GM12878 (cell line): ENCODE measurements around the gene POLD1. TPM values are rescaled to one million over a fixed set of nuclear protein-coding genes. Genes with fewer than 3 reads are reported as not detected.

Experiments used
- ATAC-seq: fragments of 200-7000 bp; cut with Tn5 transposase; 3 replicates; pipeline ENCODE4 v1.9.1; 2020; ENCODE audit warnings: mild to moderate bottlenecking, moderate library complexity
- BruUV-seq: library from RNA; stranded (reverse); fragments of 400-500 nt; replicated peaks from 2 replicates; lab custom pipeline; 2021; lab: Mats Ljungman, UMichigan
- CTCF ChIA-PET: fragments of 300-600 bp; sonication (Branson Sonifier 250); formaldehyde crosslinking; extraction: SDS; loops from one replicate; lab custom pipeline; 2021; ENCODE audit warnings: inconsistent platforms; lab: Yijun Ruan, JAX
- POLR2A ChIA-PET: fragments of 350-600 bp; formaldehyde crosslinking; extraction: SDS; loops from one replicate; lab custom pipeline; 2021; ENCODE audit warnings: inconsistent platforms; lab: Charles Lee
- RAD21 ChIA-PET: fragments of 300-600 bp; sonication (Branson Sonifier 250); formaldehyde crosslinking; loops from one replicate; lab custom pipeline; 2023; ENCODE audit warnings: antibody characterized with exemption; ENCODE audit not compliant: unreplicated experiment; lab: Charles Lee
- SMC1A ChIA-PET: fragments of 300-600 bp; sonication (Branson Sonifier 250); formaldehyde crosslinking; loops from one replicate; lab custom pipeline; 2023; ENCODE audit not compliant: unreplicated experiment, uncharacterized antibody; lab: Charles Lee
- DNase-seq: peaks from one replicate; pipeline ENCODE4 v3.0.0-alpha.2; 2011; ENCODE audit warnings: low read depth, low spot score
- FAIRE-seq: peaks from 3 replicates; lab custom pipeline; 2011; peaks lifted over from hg19 to GRCh38; lab: Jason Lieb, UNC
- H2AFZ ChIP-seq: 2 replicates; pipeline ENCODE4 v1.6.0; 2011; ENCODE audit warnings: low read depth, low read length, control low read depth; ENCODE audit not compliant: control insufficient read depth
- H3K27ac ChIP-seq: 2 replicates; pipeline ENCODE4 v1.5.1; 2011; ENCODE audit warnings: control low read depth; ENCODE audit not compliant: control insufficient read depth, insufficient read depth
- H3K27me3 ChIP-seq, 2 experiments: replicated peaks in 1 of 2; 2 replicates each; pipeline versions ENCODE4 v1.6.0 to v1.6.1; 2011; ENCODE audit warnings: low read length in 1 of 2; ENCODE audit not compliant: control insufficient read depth in 2 of 2, insufficient read depth in 2 of 2
- H3K36me3 ChIP-seq, 2 experiments: 2 replicates each; pipeline ENCODE4 v1.5.1; 2011; ENCODE audit warnings: low read length in 1 of 2; ENCODE audit not compliant: control insufficient read depth in 2 of 2, insufficient read depth in 2 of 2
- H3K4me1 ChIP-seq: 2 replicates; pipeline ENCODE4 v1.6.1; 2011; ENCODE audit warnings: mild to moderate bottlenecking, low read length, moderate library complexity, mixed read lengths; ENCODE audit not compliant: control insufficient read depth, insufficient read depth
- H3K4me2 ChIP-seq: 2 replicates; pipeline ENCODE4 v1.6.0; 2011; ENCODE audit warnings: control low read depth; ENCODE audit not compliant: control insufficient read depth, insufficient read depth
- H3K4me3 ChIP-seq: fragments of 200-600 bp; sonication (generic); 2 replicates; pipeline ENCODE4 v1.5.1; 2016
- H3K79me2 ChIP-seq: 2 replicates; pipeline ENCODE4 v1.6.0; 2011; ENCODE audit warnings: low read length; ENCODE audit not compliant: control insufficient read depth, insufficient read depth
- H3K9ac ChIP-seq: 2 replicates; pipeline ENCODE4 v1.8.0; 2011; ENCODE audit warnings: low read length, control low read depth, mixed read lengths; ENCODE audit not compliant: control insufficient read depth, insufficient read depth
- H3K9me3 ChIP-seq: replicated peaks from 3 replicates; pipeline ENCODE4 v1.5.1; 2011; ENCODE audit warnings: mild to moderate bottlenecking, low read length; ENCODE audit not compliant: control insufficient read depth, insufficient read depth
- H4K20me1 ChIP-seq: 2 replicates; pipeline ENCODE4 v1.6.0; 2011; ENCODE audit not compliant: control insufficient read depth, insufficient read depth
- CTCF ChIP-seq, 3 experiments: IDR thresholded peaks in 2 of 3; conservative IDR thresholded peaks in 1 of 3; 2 replicates each; pipeline ENCODE4 v1.5.1; 2011; ENCODE audit warnings: low read depth in 3 of 3, low read length in 3 of 3, mild to moderate bottlenecking in 3 of 3, control low read depth in 2 of 3, moderate library complexity in 2 of 3, inconsistent platforms in 1 of 3, mixed read lengths in 1 of 3; ENCODE audit not compliant: control insufficient read depth in 2 of 3, insufficient read depth in 1 of 3; ENCODE audit errors: extremely low read depth in 1 of 3
- E2F8 ChIP-seq: fragments of 450-650 bp; IDR thresholded peaks from 2 replicates; pipeline ENCODE4 v1.6.1; 2018; ENCODE audit warnings: mild to moderate bottlenecking, low read depth, moderate library complexity; ENCODE audit not compliant: partially characterized antibody
- ETV6 ChIP-seq, 2 experiments: fragments of 450-650 bp in 1 of 2; IDR thresholded peaks in 1 of 2; conservative IDR thresholded peaks in 1 of 2; 2 replicates each; pipeline ENCODE4 v1.6.1; 2014; ENCODE audit warnings: antibody characterized with exemption in 1 of 2, borderline replicate concordance in 1 of 2, low read depth in 1 of 2, mild to moderate bottlenecking in 1 of 2, moderate library complexity in 1 of 2
- NKRF ChIP-seq: fragments of 450-650 bp; conservative IDR thresholded peaks from 2 replicates; pipeline ENCODE4 v1.6.1; 2017; ENCODE audit warnings: mild to moderate bottlenecking, moderate library complexity
- WGBS: methylation state at CpG from one replicate; pipeline ENCODE4 v1.1.6; 2016; ENCODE audit warnings: low lambda C conversion rate; ENCODE audit not compliant: insufficient replicate concordance, insufficient coverage; ENCODE audit errors: missing lambda C conversion rate; 5-methylcytosine and 5-hydroxymethylcytosine counted together
- in situ Hi-C: fragments of 300-500 bp; cut with MboI; formaldehyde crosslinking; loops from 9 replicates; pipeline ENCODE4 v1.14.3; 2018; ENCODE audit warnings: mixed read lengths
- intact Hi-C: fragments of 100-400 bp; cut with micrococcal nuclease; formaldehyde crosslinking; loops from one replicate; pipeline ENCODE4 v1.14.2; 2022; ENCODE audit not compliant: unreplicated experiment
- polyA plus RNA-seq, 11 experiments: library from polyadenylated mRNA; depleted of rRNA in 4 of 11; unstranded in 6 of 11; stranded (reverse) in 5 of 11; fragments of >200 nt; fragmentation: Nextera tagmentation in 4 of 11; fragmentation: Illumina TruSeq in 1 of 11; extraction: Ambion mirVana in 4 of 11; extraction: Trizol in 1 of 11; gene quantifications; 1 replicate in 1 of 11; 2 replicates in 10 of 11; pipeline versions ENCODE4 v1.2.1 to v1.2.3, GENCODE V29; 2011 to 2016; ENCODE audit warnings: inconsistent platforms in 2 of 11, missing spikeins in 2 of 11, low read depth in 1 of 11
- total RNA-seq, 4 experiments: library from RNA; depleted of rRNA in 3 of 4; stranded (reverse); fragments of >200 nt in 3 of 4; fragmentation: Illumina TruSeq in 1 of 4; extraction: Trizol in 1 of 4; gene quantifications; 2 replicates each; pipeline versions ENCODE4 v1.2.1 to v1.2.3, GENCODE V29; 2013 to 2021

POLD1 gene
- total and polyA plus RNA-seq, 10 of the 15 experiments (the other 5 are each of a cell fraction or from before 2014, with no cell fraction given), result 0.76 to 165 (median 63.4) TPM

GRCh38 chr19:50379602-50380001 is 4.5 kb upstream of the POLD1 start:
- in situ Hi-C loops, result no loop called here
- ChIA-PET POLR2A (interaction anchor here (0.6 to 0.7 kb wide), 2 partner anchors 15 to 81 kb away, joined by 3 read pairs; no protein-coding TSS in a partner anchor), SMC1A (no interaction called here), RAD21 (interaction anchor here (0.7 kb wide), 1 partner anchor 81 kb away, joined by 3 read pairs; no protein-coding TSS in a partner anchor), CTCF (interaction anchor here (0.8 kb wide), 1 partner anchor 81 kb away, joined by 3 read pairs; no protein-coding TSS in a partner anchor)
- Histone ChIP-seq H3K27ac (no peak overlapping the region), H3K27me3 (no peaks in the 10 kb centered on the region), H3K4me1 (peaks cover 7% of the 10 kb centered on the region; the same call in 1 of the 2 replicates), H3K9me3 (no peaks in the 10 kb centered on the region), H3K4me2 (no peak overlapping the region), H3K79me2 (peaks cover 7% of the 10 kb centered on the region), H3K4me3 (no peak overlapping the region), H4K20me1 (no peaks in the 10 kb centered on the region), H3K36me3 (peaks cover 5 to 16% of the 10 kb centered on the region in 2 experiments; a peak in 3 of 4 replicates), H2AFZ (no peak overlapping the region), H3K9ac (no peak overlapping the region)
- FAIRE-seq (no peak), DNase-seq (no peak), ATAC-seq (no peak)
- BruUV-seq, result no TSS peak
- WGBS, result 96% methylated on average over 11 of the region's 11 CpGs
- no peak for TF ChIP-seq ETV6 (conservative IDR thresholded peaks at IDR 0.05 in 1 of 2, IDR thresholded peaks at IDR 0.05 in 1 of 2; ENCODE audit: borderline replicate concordance in 1 of 2, low read depth in 1 of 2)
- no peak for TF ChIP-seq NKRF
- no peak for TF ChIP-seq CTCF (IDR thresholded peaks at IDR 0.05 in 2 of 3, conservative IDR thresholded peaks at IDR 0.05 in 1 of 3; ENCODE audit: control insufficient read depth in 2 of 3, extremely low read depth in 1 of 3, insufficient read depth in 1 of 3, low read depth in 3 of 3, low read length in 3 of 3)
- TF ChIP-seq E2F8, result no peak
- intact Hi-C loops, result no loop called here
